AG09319 (cell line): ENCODE results near the gene DNAJC27.
"Not testable (repeated sequence)": the region's sequence is repeated elsewhere in the genome, so short reads cannot be mapped to it uniquely, and the experiment has no call there.

Experiments used
- DNase-seq: peaks from one replicate; pipeline ENCODE4 v3.0.0-alpha.2; 2010; ENCODE audit warnings: low read depth; ENCODE audit errors: extremely low read depth
- TF ChIP-seq, protein P1 (sequence below): IDR thresholded peaks from 2 replicates; pipeline ENCODE4 v1.5.1; 2011; ENCODE audit warnings: low read depth, mild to moderate bottlenecking, inconsistent platforms, low read length, moderate library complexity

Gene DNAJC27

DNA sequence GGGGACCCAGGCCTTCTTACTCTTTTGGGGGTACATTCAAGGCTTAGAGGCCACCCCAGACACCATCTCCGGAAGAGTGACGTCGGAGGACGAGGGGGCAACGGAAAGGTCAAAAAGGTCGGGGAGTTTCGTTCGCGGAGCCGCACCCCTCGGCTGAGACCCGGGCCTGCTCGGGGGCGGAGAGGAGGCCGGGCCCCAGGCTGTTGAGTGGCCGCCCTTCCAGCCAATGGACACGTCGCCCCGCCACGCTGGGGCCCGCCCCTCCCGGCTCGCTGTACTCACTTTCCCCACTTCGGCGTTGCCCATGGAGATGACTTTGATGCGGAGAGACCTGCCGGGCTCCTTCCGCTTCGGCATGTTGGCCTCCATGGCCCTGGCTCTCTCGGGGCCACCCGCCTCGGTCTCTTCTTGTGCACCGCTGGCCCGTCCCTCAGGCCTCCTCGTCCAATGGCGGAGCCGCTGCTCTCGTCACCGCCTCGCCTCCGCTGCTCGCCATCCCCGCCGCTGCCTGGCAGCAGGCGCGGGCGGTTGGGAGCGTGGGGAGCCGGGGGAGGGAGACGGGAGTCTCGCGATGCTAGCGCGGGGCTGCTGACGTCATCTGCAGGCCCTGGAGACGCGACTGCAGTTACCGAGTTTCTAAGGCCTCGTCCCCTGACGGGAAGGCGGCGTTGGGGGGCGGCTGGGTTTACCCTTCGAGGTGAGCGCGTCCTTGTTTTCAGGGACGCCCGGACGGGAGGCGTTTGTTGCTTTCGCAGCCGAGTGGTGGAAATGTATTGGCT is at the start of gene DNAJC27:
TSS of gene DNAJC27 (minus strand) at position 420 of the 779 bp plus-strand sequence. CDS start at position 369, 51 bp downstream.
- TF ChIP-seq, protein P1, sequence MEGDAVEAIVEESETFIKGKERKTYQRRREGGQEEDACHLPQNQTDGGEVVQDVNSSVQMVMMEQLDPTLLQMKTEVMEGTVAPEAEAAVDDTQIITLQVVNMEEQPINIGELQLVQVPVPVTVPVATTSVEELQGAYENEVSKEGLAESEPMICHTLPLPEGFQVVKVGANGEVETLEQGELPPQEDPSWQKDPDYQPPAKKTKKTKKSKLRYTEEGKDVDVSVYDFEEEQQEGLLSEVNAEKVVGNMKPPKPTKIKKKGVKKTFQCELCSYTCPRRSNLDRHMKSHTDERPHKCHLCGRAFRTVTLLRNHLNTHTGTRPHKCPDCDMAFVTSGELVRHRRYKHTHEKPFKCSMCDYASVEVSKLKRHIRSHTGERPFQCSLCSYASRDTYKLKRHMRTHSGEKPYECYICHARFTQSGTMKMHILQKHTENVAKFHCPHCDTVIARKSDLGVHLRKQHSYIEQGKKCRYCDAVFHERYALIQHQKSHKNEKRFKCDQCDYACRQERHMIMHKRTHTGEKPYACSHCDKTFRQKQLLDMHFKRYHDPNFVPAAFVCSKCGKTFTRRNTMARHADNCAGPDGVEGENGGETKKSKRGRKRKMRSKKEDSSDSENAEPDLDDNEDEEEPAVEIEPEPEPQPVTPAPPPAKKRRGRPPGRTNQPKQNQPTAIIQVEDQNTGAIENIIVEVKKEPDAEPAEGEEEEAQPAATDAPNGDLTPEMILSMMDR = no peak
- DNase-seq = peak; percentile 97

DNA sequence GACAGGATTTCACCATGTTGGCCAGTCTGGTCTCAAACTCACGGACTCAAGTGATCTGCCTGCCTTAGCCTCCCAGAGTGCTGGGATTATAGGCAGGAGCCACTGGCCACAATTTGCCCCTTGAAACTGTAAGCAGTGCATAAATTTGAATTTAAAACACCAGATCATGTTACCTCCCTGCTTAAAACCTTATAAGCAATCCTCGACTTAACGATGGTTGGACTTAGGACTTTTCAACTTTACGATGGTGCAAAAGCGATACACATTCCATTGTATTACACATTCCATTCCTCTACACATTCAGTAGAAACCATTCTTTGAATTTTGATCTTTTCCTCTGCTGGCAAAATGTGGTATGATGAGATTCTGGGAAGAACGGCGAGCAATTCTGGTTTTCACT is 46.9 kb upstream of the DNAJC27 start:
- TF ChIP-seq, protein P1 = no peak
- DNase-seq = no peak

DNA sequence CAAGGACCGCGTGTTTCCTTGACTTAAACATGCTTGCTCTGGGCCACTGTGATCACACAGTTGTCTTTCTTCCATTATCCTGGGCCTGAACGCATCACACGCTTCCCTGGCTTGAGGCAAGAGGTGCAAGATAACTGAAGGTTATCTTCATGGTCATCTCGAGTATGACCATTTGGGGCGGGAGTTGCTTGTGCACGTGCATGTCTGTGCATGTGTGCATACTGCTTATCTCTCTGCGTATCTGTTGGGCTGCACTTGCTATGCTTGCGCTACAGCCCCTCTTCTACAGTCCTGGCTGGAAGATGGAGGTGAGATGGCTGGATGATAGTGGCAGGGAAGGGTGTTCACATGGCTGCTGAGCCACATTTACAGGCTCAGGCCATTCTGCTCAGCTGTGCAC is 42.9 kb upstream of the DNAJC27 start:
- no peak for DNase-seq
- TF ChIP-seq, protein P1 = no peak

DNA sequence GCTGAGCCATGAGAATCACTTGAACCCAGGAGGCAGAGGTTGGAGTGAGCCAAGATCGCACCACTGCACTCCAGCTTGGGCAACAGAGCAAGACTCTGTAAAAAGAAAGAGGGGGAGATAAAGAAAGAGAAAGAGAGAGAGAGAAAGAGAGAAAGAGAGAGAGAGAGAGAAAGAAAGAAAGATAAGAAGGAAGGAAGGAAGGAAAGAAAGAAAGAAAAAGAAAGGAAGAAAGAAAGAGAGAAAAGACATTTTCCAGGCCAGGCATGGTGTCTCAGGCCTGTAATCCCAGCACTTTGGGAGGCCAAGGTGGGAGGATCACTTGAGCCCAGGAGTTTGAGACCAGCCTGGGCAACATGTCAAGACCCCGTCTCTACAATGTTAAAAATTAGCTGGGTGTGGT is 39.6 kb upstream of the DNAJC27 start:
- not testable (repeated sequence) for DNase-seq

DNA sequence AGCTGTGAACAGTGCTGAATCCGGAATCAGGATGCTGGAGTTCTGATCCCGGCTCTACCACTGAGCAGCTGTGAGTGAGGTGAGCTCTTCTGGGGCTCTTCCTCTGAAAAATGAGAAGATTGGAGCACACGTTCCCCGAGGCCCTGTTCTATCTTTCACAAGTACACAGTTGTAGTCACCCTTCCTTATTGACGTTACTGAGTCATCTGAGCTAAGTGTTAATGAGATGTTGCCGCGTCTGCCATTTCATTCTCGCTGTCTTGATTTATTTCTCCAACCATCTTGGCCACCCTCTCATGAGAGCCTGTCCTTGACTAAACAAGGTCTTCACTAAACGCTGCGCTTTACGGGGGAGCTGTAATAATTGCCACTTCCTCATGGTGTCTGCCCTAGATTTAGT is 38.2 kb upstream of the DNAJC27 start:
- no peak for DNase-seq
- TF ChIP-seq, protein P1 = no peak

DNA sequence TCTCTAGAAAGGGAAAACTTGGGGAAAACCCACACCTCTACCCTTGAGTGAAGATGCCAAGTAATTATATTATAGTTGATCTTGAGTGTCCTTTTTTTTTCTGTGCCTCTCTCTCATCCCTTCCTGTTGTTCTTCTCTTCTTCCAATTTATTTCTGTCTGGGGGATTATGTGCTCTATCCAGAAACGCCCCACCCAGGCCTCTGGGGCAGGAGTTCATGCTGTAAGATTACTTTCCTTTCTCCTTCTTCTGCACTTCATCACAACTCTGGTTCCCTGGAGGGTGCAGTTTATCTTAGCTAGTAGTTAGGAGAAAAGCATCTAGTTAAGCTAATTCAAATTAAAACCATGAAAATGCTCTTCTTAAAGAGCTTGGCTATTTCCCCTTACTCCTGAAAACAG is 30.3 kb upstream of the DNAJC27 start:
- DNase-seq = no peak
- TF ChIP-seq, protein P1 = no peak

DNA sequence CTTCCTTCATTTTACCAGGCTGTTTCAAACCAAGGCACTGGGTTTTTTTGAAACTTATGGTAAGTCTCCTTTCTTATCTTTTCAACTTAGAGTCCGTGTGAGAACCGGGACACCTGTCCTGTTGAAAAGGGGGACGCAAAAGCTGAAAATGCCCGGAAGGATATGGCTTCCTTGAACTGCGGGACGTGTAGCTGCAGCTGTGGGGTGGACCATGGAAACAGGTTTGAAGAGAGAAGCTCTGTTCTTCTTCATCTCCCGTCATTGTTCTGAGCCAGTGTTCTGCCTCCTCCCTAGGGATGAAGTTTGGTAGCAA is 29.5 kb upstream of the DNAJC27 start:
- no peak for DNase-seq
- TF ChIP-seq, protein P1 = no peak

DNA sequence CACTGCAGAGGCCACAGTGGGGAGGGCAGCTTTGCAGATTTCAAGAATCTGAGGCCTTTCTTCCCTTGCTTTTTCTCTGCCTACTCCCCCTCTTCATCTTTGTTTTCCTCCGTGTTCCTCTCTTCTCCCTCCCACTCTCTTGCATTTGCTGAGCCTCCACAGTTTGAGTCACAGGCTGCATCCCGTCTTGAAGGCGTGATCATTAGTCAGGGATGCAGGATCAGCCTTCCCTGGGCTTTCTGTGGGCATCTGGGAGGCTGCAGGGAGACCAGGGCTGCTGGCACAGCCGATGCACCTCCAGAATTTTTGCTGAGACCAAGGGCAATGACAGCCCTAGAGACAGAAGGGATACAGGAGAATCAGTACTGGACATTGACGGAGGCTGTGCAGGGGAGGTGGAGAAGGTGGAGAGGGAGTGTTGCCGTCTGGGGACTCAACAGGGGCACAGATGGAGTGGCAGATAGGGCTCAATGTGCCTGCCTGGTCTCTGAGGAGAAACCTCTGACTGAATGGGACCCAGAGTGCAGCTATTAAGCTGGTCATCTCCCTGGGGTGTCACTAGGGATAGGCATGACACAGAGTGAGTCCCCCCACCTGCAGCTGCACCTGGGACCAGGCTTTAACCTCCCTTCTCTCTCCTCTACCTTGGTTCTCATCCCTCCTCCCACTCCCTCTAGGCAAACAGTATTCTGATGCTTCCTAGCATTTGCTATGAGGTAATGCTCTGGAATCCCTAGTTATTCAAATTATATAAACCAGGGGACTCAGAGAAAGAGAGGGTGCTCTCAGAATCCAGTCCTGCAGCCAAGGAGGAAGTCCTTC is 29.0 kb upstream of the DNAJC27 start:
- no peak for DNase-seq
- TF ChIP-seq, protein P1 = no peak
